ENCODE data around the gene RFPL3. TPM values are rescaled to one million over a fixed set of nuclear protein-coding genes. Genes with fewer than 3 reads are reported as not detected.

RFPL3 gene
- total RNA-seq, 1 donor: not detected

GRCh38 chr22:32410459-32410858 lies 52.8 kb downstream of the RFPL3 start:
- Histone ChIP-seq H3K4me2 (ENCODE audit: insufficient read depth, low read length) (peak overlapping the region; percentile 98), H3K4me3 (ENCODE audit: insufficient read depth, low read length) (no peak overlapping the region), H2AFZ (ENCODE audit: low read length) (no peak overlapping the region), H3K36me3 (ENCODE audit: insufficient read depth, low read length) (peaks cover 31% of the 10 kb centered on the region), H3K79me2 (ENCODE audit: insufficient read depth, low read length) (peaks cover 47% of the 10 kb centered on the region), H3K27me3 (ENCODE audit: insufficient read depth, low read length) (no peaks in the 10 kb centered on the region), H3K9me3 (ENCODE audit: low read depth, low read length) (no peaks in the 10 kb centered on the region), H4K20me1 (ENCODE audit: insufficient read depth, low read length) (no peaks in the 10 kb centered on the region), H3K4me1 (ENCODE audit: insufficient read depth, low read length) (peaks cover 16% of the 10 kb centered on the region), H3K27ac (ENCODE audit: low read depth, low read length) (peak overlapping the region; percentile 77)
- TF ChIP-seq CTCF (IDR thresholded peaks at IDR 0.05; ENCODE audit: extremely low read depth, low read depth, low read length): no peak
- no peak for DNase-seq (ENCODE audit: insufficient read length, low spot score, missing footprints)

Small RNA genes lying within 50 kb of the gene (small RNA-seq; reads per million reads assigned to genes)
- gene AL021937.2 (not detected), gene IGLVIVOR22-2 (not detected), gene RF02171 (not detected), gene RF02172 (not detected)

Other genes with a start within 250 kb of the RFPL3 start
- not detected in 2 replicates for gene C22orf42, start 198.6 kb upstream of the RFPL3 start, total RNA-seq
- gene RFPL2, start 152.8 kb upstream of the RFPL3 start, total RNA-seq: not detected in 2 replicates
- not detected in 2 replicates for gene SLC5A4, start 102.5 kb upstream of the RFPL3 start, total RNA-seq
- 95.8 and 107 TPM in 2 replicates for gene RTCB, start 54.4 kb downstream of the RFPL3 start, total RNA-seq
- not detected in 2 replicates for gene BPIFC, start 106.6 kb downstream of the RFPL3 start, total RNA-seq
- 72.2 and 80.0 TPM in 2 replicates for gene FBXO7, start 116.9 kb downstream of the RFPL3 start, total RNA-seq

Data from osteoblast (primary cell).